ENCODE results near the gene ASTL.
A peak's percentile ranks its signal among the peaks of the same experiment; 100 is the strongest.
"Not testable (repeated sequence)": the region's sequence is repeated elsewhere in the genome, so short reads cannot be mapped to it uniquely, and the experiment has no call there.

Gene ASTL

GRCh38 chr2:96138179-96139145, at the start of gene ASTL:
TSS of gene ASTL (minus strand) at chr2:96138502. CDS start at chr2:96138436, 66 bp downstream.
- no peak for DNase-seq (ENCODE audit: low spot score)

- DNase-seq (ENCODE audit: low spot score), result no peak
Observed at GRCh38 chr2:96186562-96186961, 48.3 kb upstream of the ASTL start.

GRCh38 chr2:96185516-96185915, 47.2 kb upstream of the ASTL start:
- no peak for DNase-seq (ENCODE audit: low spot score)

- DNase-seq (ENCODE audit: low spot score), result no peak
Observed at GRCh38 chr2:96184989-96185388, 46.7 kb upstream of the ASTL start.

- DNase-seq (ENCODE audit: low spot score), result no peak
Observed at GRCh38 chr2:96184188-96184587, 45.9 kb upstream of the ASTL start.

GRCh38 chr2:96181529-96181928, 43.2 kb upstream of the ASTL start:
- DNase-seq (ENCODE audit: low spot score), result no peak

- no peak for DNase-seq (ENCODE audit: low spot score)
Observed at GRCh38 chr2:96180521-96180920, 42.2 kb upstream of the ASTL start.

- DNase-seq (ENCODE audit: low spot score), result no peak
Observed at GRCh38 chr2:96180002-96180401, 41.7 kb upstream of the ASTL start.

- DNase-seq (ENCODE audit: low spot score), result no peak
Observed at GRCh38 chr2:96176661-96177060, 38.4 kb upstream of the ASTL start.

GRCh38 chr2:96175951-96176350, 37.6 kb upstream of the ASTL start:
- DNase-seq (ENCODE audit: low spot score), result no peak

GRCh38 chr2:96174251-96175144, 36.2 kb upstream of the ASTL start:
- DNase-seq (ENCODE audit: low spot score), result peak; percentile 68

GRCh38 chr2:96171831-96172230, 33.5 kb upstream of the ASTL start:
- DNase-seq (ENCODE audit: low spot score), result no peak

- no peak for DNase-seq (ENCODE audit: low spot score)
Observed at GRCh38 chr2:96170626-96171025, 32.3 kb upstream of the ASTL start.

- no peak for DNase-seq (ENCODE audit: low spot score)
Observed at GRCh38 chr2:96169868-96170507, 31.7 kb upstream of the ASTL start.

GRCh38 chr2:96167407-96168013, 29.2 kb upstream of the ASTL start:
- no peak for DNase-seq (ENCODE audit: low spot score)

- peak; percentile 81 for DNase-seq (ENCODE audit: low spot score)
Observed at GRCh38 chr2:96164459-96165184, 26.3 kb upstream of the ASTL start.

- DNase-seq (ENCODE audit: low spot score), result no peak
Observed at GRCh38 chr2:96163768-96164429, 25.6 kb upstream of the ASTL start.

- no peak for DNase-seq (ENCODE audit: low spot score)
Observed at GRCh38 chr2:96163415-96163767, 25.1 kb upstream of the ASTL start.

GRCh38 chr2:96161898-96162297, 23.6 kb upstream of the ASTL start:
- DNase-seq (ENCODE audit: low spot score), result no peak

GRCh38 chr2:96160366-96160765, 22.1 kb upstream of the ASTL start:
- DNase-seq (ENCODE audit: low spot score), result not testable (repeated sequence)
